GM06990 (cell line): Measurements from ENCODE around the gene ARHGEF38.

ENCODE experiments used
- DNase-seq: peaks from one replicate; pipeline ENCODE4 v3.0.0-alpha.2; 2011; ENCODE audit not compliant: insufficient read length; ENCODE audit errors: extremely low read depth
- H3K27me3 ChIP-seq: replicated peaks from 2 replicates; pipeline ENCODE4 v1.6.0; 2011; ENCODE audit warnings: low read length; ENCODE audit not compliant: control insufficient read depth, insufficient read depth
- H3K36me3 ChIP-seq: 2 replicates; pipeline ENCODE4 v1.5.1; 2011; ENCODE audit warnings: low read length; ENCODE audit not compliant: control insufficient read depth, insufficient read depth
- H3K4me3 ChIP-seq: replicated peaks from 2 replicates; pipeline ENCODE4 v1.5.1; 2011; ENCODE audit warnings: low read depth, mild to moderate bottlenecking, control low read depth, low read length
- CTCF ChIP-seq: IDR thresholded peaks from 2 replicates; pipeline ENCODE4 v1.5.1; 2011; ENCODE audit warnings: low read length, control low read depth, mild to moderate bottlenecking, inconsistent platforms; ENCODE audit not compliant: insufficient read depth, poor library complexity, severe bottlenecking

Gene ARHGEF38

DNA sequence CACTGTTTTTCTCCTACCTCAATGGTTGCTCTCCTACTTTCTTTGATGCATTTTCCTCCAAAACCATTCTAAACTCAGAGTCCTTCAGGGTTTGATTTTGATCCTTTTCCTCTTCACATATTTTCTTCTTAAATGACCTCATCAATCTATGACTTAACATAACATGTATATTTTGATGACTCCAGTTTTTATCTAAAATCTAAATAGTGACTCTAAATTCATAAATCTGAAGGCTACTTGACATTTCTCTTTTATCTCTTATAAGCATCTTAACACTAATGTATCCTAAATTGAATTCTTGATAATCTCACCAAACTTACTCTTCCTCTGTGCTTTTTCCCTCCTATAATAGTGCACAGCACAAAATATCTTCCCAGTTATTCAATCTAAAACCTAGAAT lies 4.7 kb upstream of the ARHGEF38 start:
- no peak for DNase-seq
- no peaks in the 10 kb centered on the region for H3K27me3 ChIP-seq
- TF ChIP-seq CTCF: no peak
- H3K4me3 ChIP-seq: no peak overlapping the region
- H3K36me3 ChIP-seq: no peaks in the 10 kb centered on the region

GRCh38 chr4:105548483-105548882 lies 3.9 kb upstream of the ARHGEF38 start:
- H3K4me3 ChIP-seq: no peak overlapping the region
- no peak for TF ChIP-seq CTCF
- H3K36me3 ChIP-seq: no peaks in the 10 kb centered on the region
- no peaks in the 10 kb centered on the region for H3K27me3 ChIP-seq
- DNase-seq: no peak

GRCh38 chr4:105550641-105551040 lies 1.8 kb upstream of the ARHGEF38 start:
- Histone ChIP-seq H3K36me3 (no peaks in the 10 kb centered on the region), H3K27me3 (no peaks in the 10 kb centered on the region), H3K4me3 (no peak overlapping the region)
- no peak for DNase-seq
- TF ChIP-seq CTCF: no peak

GRCh38 chr4:105555409-105555808 lies 3.0 kb downstream of the ARHGEF38 start:
- no peaks in the 10 kb centered on the region for H3K36me3 ChIP-seq
- no peak overlapping the region for H3K4me3 ChIP-seq
- no peak for TF ChIP-seq CTCF
- DNase-seq: no peak
- no peaks in the 10 kb centered on the region for H3K27me3 ChIP-seq

DNA sequence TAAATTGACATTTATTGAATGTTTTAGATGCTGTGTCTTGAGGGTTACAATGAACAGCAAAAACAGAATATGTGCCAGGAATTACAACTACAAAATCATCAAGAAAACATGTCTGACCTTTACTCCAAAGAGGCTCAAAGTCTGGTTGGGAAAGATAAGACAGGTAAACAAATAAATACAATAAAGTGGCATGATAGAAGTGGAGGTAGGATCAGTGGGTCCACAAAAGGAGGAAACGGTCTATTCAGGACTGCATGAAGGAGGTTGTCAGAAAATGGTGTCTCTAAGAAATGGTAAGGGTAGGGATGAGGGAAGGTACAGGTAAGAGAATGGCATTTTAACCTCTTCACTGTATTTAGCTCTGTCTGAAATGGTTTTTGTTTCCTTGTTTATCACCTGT lies 3.8 kb downstream of the ARHGEF38 start:
- no peaks in the 10 kb centered on the region for H3K36me3 ChIP-seq
- H3K4me3 ChIP-seq: no peak overlapping the region
- no peak for DNase-seq
- no peak for TF ChIP-seq CTCF
- H3K27me3 ChIP-seq: no peaks in the 10 kb centered on the region

DNA sequence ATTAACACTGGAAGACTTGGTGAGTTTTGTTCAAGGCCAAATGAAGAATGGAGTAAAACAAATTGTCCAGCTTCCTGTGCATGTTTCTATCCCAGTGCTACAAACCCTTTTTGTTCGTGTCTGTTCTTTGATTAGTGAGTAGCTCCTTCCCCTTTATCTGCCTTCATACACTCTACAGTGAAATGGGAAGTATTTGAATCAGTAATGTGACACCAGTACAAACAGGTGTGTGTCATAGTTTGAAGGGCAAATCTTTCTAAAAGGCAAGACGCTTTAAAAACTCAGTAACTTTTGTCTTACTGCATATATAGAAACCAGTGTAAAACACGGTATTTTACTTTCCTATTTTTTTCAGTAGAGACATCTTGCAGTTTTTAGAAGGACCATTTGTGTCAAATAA lies 5.9 kb downstream of the ARHGEF38 start:
- Histone ChIP-seq H3K36me3 (no peaks in the 10 kb centered on the region), H3K4me3 (no peak overlapping the region), H3K27me3 (no peaks in the 10 kb centered on the region)
- DNase-seq: no peak
- no peak for TF ChIP-seq CTCF
